ENCODE results near the gene ALLC.

Gene ALLC

DNA sequence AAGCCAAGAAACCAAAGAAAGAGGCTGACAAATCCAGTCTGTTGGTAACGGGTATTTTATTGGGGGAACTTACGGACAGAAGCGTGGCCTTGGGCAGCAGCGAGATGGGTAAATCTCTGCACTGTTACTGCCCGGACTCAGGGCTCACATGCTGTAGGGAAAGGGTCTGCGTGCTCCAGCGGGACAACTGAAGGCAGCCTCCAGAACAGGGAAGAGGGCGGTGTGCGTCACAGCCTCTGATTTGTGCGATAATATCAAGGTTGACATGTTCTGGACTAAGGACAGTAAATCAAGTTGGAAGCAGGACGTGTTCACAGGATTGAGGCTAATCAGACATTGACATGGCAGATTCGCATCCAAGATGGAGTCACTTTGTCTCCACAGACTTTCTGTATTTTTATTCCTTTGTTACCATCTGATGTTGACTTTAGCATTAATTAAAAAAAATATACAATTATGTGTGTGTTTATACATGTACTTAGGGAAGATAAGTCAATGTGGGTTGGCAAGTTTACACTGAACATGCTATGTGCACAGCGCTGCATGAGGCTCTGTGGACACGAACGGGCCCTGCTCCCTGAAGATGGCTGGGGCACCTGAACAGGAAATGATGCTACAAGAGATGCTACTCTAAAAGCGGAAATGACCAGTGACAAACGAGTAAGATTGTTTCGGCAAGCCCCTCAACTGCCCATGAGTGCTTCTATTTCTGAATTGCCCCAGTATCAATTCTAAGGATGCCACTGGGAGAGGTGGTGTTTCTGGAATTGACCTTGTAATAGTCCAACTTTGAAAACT, 22.7 kb downstream of the ALLC start:
- DNase-seq = no peak

GRCh38 chr2:3681625-3682024, 23.6 kb downstream of the ALLC start:
- no peak for DNase-seq

GRCh38 chr2:3682811-3683210, 24.8 kb downstream of the ALLC start:
- no peak for DNase-seq

DNA sequence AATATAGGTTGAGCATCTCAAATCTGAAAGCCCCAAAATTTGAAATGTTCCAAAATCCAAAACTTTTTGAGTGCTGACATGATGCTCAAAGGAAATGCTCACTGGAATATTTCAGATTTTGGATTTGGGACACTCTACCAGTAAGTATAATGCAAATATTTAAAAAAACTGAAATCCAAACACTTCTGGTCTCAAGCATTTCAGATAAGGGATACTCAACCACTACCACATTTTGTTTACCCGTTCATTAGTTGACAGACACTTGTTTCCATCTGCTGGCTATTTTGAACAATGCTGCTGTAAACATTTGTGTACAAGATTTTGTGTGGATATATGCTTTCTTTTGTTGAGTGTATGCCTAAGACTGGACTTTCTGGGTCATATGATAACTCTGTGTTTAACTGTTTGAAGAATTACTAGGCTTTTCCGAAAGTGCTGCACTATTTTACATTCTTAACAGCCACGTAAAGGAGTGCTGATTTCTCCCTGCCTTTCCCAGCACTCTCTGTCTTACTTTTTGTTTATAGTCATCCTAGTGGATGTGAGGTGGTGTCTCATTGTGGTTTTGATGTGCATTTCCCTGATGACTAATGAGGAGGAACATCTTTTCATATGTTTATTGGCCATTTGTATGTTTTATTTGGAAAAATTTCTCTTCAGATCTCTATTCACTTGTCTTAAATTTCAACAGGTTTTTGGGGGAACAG, 25.9 kb downstream of the ALLC start:
- no peak for DNase-seq

GRCh38 chr2:3689998-3690748, 32.2 kb downstream of the ALLC start:
- no peak for DNase-seq

GRCh38 chr2:3692375-3692774, 34.4 kb downstream of the ALLC start:
- no peak for DNase-seq

GRCh38 chr2:3696545-3696944, 38.5 kb downstream of the ALLC start:
- DNase-seq = no peak

DNA sequence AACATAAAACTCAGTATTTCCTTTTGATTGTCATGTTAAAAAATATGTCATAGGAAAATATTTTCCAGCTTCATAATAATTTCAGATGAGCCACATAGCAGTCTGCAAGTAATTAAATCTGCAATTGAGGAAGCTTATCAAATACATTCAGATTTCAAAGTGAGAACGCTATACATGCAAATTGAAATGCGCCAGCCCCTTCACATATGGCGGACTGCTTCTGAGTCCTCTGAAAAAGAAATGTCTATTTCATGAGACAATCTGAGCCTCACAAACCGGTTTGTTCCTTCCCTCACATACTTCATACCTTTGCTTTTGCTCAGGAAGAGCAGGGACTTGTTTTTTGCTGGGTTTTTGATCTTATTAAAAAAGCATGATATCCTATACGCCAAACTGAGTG, 43.1 kb downstream of the ALLC start:
- no peak for DNase-seq

DNA sequence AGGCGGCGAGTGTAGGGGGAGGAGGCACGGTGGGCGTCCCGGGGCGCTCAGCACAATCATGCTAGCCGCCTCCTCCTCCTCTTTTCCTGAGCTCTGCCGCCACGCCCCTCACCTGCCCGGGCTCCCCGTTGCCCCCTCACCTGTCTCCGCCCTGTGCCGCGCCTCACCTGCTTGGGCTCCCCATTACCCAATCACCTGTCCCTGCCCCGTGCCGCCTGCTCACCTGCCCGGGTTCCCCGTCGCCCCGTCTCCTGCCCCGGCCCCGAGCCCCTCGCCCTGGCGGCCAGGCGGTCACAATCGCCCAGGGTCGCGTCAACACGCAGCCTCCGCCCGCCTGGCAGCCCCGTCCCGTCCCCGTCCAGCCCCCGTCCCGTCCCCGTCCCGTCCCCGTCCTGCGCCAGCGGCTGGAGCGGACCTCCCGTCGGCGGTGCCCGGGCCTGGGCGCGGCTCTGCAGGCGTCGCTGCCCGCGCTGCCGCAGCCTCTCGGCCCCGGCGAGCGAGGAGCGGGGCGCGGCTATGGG, 45.3 kb downstream of the ALLC start, which contains the start of gene DCDC2C:
DCDC2C (plus strand) TSS at position 340 of the 521 bp plus-strand sequence; CDS start at position 517, 177 bp downstream.
- no peak for DNase-seq

DNA sequence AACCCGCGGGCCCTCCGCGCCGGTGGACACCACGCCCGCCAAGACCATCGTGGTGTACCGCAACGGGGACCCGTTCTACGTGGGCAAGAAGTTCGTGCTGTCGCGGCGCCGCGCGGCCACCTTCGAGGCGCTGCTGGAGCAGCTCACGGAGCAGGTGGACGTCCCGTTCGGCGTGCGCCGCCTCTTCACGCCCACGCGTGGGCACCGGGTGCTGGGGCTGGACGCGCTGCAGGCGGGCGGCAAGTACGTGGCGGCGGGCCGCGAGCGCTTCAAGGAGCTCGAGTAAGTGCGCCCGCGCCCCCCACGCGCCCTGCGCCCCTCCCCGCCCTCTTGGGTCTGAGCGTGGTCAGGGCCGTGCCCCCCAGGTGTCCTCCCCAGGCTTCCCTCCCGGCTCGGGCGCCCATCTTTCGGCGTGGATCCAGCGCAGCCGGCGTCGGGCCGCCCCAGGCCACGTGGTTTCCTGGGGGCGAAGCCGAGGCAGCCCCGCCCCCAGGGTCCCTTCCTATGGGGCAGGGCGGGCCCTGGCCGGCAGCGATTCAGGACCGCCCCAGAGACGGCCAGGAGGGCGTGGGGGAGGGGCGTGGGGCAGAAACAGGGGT, 45.9 kb downstream of the ALLC start:
- no peak for DNase-seq

GRCh38 chr2:3704692-3705091, 46.7 kb downstream of the ALLC start:
- DNase-seq = no peak

DNA sequence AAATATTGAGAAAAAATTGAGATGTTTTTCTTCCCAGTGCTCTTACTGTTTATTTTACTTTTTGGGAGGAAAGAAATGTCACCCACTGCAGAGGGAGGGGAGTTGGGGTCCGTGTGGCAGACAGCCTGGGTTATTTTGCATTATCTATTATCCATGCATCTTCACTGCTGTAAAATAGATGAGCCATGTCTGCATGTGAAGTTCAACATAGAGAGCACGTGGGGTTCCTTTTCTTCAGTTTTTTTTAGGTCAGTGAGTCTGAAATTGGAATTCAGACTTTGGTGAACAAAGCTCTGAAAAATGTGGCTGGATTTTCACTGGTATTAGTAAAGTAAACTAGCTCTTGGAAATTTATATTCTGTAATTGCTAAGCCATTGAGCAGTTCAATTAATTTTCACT, 47.8 kb downstream of the ALLC start:
- no peak for DNase-seq

DNA sequence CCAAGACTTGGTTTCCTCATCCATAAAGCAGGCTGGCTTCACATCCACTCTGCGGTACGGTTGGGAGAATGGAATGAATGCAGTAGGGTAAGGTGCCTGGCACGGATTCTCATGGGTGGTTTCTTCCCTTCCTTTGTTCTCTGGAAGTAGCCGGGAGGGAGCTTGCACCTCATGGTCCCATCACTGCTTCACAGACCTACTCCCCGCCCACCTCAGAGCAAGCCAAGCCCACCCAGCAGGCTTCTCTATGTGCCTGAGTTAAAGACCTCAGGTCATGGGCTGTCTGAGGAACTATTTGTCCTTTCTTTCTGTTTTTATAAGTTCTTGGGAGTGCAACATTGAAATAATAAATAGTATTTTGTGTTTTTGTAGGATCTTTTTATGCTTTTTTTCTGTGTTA, 48.9 kb downstream of the ALLC start:
- no peak for DNase-seq

DNA sequence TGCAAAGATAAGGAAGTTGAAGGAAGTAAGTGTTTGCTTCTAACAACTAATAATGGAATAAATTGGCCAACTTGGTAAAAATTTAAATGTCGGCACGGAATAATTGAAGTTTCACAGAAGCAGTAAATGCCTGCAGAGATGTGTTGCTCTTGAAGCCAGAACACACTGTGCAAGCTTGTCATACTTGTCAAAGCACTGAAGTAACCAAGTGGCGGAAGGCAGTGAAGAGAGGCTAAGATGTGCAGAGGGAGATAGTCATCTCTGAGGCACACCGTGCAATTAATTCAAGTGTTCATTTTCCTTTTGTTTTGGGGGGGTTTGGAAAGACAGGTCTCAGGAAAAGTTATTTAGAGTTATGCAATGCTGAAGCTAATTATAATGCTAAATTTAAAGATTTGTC, 50.6 kb downstream of the ALLC start:
- no peak for DNase-seq

DNA sequence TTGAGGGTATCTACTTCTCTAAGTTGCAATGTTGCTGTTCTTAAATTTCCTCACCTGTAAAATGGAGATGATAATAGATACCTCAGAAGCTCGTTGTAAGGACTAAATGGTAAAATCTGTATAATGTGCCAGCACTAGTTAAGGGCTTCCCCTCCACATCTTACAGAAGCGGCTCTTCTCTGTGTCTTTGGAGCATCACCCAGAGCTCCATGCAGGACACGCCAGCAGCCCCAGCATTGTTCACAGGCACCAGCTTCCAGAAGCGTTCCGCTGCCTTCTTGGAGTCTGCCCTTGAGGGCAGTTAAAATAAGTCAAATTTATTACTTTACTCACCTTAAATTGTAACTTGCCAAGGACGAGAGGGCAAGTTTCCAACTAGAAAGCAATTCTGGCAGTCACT, 51.2 kb downstream of the ALLC start:
- DNase-seq = no peak

DNA sequence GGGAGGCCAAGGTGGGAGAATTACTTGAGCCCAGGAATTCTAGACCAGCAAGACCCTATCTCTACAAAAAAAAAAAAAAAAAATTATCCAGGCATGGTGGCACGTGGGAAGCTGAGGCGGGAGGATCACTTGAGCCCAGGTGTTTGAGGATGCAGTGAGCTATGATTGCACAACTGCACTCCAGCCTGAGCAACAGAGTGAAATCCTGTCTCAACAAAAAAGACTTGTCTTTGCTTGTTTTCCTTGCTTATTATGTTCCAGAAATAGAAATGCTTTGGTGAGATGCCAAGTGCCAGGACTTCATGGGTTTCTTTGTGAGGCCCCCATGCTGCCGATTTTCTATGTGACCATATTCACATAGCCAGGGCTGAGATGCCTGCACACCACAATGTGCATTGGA, 54.4 kb downstream of the ALLC start:
- DNase-seq = no peak

GRCh38 chr2:3712831-3713503, 55.0 kb downstream of the ALLC start:
- DNase-seq = no peak

GRCh38 chr2:3718679-3719078, 60.7 kb downstream of the ALLC start:
- no peak for DNase-seq

DNA sequence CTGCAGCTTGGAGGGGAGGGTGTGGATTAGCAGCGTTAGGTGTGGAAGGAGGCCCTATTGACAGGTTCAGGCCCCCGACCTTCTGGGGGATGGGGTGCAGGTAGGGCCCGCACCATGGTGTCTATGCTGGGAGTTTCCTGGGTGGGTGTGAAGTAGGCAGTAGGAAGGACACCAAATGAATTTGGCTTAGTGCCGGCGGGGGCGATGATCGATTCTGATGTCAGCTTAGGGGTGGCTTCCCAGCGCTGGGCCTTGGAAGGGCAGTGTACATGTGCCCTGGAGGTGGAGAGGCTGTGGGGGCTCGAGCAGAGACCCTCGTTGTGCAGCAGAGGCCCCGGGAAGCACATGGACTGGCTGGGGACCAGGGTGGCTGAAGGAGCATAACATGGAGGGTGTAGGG, 67.0 kb downstream of the ALLC start:
- no peak for DNase-seq

GRCh38 chr2:3725458-3726250, 67.7 kb downstream of the ALLC start:
- DNase-seq = no peak

GRCh38 chr2:3726511-3726910, 68.5 kb downstream of the ALLC start:
- no peak for DNase-seq
